Measurements from ENCODE around the gene ZSWIM5. TPM values are rescaled to one million over a fixed set of nuclear protein-coding genes. Genes with fewer than 3 reads are reported as not detected.

Gene ZSWIM5
- total RNA-seq, 1 experiment from 2014 or later = 7.9 TPM

DNA sequence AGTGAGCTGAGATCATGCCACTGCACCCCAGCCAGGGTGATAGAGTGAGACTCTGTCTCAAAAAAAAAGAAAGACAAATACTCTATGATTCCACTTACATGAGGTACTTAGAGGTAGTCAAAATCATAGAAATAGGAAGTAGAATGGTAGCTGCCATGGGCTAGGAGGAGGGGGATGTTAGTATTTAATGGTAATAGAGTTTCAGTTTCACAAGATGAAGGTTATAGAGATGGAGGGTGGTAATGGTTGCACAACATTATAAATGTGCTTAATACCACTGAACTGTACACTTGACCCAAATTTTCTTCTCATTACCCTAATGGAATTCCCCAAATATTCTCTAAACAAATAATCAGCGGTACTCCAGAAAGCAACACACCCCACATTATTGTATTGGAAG lies 232.8 kb downstream of the ZSWIM5 start:
- no peaks in the 10 kb centered on the region; the same call in none of the 2 replicates for H3K36me3 ChIP-seq (ENCODE audit: control insufficient read depth, insufficient read depth, low read length)
- TF ChIP-seq POLR2AphosphoS5 (IDR thresholded peaks at IDR 0.05; ENCODE audit: low read depth, low read length) = no peak
- TF ChIP-seq SIN3A (IDR thresholded peaks at IDR 0.05; ENCODE audit: borderline replicate concordance, insufficient read depth, low read depth, low read length) = no peak
- no peak for TF ChIP-seq TCF7L2 (IDR thresholded peaks at IDR 0.05; ENCODE audit: low read depth, low read length)
- TF ChIP-seq, protein P1, sequence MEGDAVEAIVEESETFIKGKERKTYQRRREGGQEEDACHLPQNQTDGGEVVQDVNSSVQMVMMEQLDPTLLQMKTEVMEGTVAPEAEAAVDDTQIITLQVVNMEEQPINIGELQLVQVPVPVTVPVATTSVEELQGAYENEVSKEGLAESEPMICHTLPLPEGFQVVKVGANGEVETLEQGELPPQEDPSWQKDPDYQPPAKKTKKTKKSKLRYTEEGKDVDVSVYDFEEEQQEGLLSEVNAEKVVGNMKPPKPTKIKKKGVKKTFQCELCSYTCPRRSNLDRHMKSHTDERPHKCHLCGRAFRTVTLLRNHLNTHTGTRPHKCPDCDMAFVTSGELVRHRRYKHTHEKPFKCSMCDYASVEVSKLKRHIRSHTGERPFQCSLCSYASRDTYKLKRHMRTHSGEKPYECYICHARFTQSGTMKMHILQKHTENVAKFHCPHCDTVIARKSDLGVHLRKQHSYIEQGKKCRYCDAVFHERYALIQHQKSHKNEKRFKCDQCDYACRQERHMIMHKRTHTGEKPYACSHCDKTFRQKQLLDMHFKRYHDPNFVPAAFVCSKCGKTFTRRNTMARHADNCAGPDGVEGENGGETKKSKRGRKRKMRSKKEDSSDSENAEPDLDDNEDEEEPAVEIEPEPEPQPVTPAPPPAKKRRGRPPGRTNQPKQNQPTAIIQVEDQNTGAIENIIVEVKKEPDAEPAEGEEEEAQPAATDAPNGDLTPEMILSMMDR (IDR thresholded peaks at IDR 0.05) = no peak
- TF ChIP-seq, protein P2, sequence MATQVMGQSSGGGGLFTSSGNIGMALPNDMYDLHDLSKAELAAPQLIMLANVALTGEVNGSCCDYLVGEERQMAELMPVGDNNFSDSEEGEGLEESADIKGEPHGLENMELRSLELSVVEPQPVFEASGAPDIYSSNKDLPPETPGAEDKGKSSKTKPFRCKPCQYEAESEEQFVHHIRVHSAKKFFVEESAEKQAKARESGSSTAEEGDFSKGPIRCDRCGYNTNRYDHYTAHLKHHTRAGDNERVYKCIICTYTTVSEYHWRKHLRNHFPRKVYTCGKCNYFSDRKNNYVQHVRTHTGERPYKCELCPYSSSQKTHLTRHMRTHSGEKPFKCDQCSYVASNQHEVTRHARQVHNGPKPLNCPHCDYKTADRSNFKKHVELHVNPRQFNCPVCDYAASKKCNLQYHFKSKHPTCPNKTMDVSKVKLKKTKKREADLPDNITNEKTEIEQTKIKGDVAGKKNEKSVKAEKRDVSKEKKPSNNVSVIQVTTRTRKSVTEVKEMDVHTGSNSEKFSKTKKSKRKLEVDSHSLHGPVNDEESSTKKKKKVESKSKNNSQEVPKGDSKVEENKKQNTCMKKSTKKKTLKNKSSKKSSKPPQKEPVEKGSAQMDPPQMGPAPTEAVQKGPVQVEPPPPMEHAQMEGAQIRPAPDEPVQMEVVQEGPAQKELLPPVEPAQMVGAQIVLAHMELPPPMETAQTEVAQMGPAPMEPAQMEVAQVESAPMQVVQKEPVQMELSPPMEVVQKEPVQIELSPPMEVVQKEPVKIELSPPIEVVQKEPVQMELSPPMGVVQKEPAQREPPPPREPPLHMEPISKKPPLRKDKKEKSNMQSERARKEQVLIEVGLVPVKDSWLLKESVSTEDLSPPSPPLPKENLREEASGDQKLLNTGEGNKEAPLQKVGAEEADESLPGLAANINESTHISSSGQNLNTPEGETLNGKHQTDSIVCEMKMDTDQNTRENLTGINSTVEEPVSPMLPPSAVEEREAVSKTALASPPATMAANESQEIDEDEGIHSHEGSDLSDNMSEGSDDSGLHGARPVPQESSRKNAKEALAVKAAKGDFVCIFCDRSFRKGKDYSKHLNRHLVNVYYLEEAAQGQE (IDR thresholded peaks at IDR 0.05; ENCODE audit: insufficient read depth in 1 of 2, low read depth in 2 of 2, low read length in 1 of 2) = no peak
- no peak overlapping the region for H3K27ac ChIP-seq (ENCODE audit: low read length)
- no peak for ATAC-seq
- ChIA-PET POLR2A (no interaction called here), CTCF (no interaction called here)
- no peak for DNase-seq (ENCODE audit: low read depth, low spot score)
- no peaks in the 10 kb centered on the region for H3K27me3 ChIP-seq (ENCODE audit: control insufficient read depth, insufficient read depth, low read length)
- peaks cover 7% of the 10 kb centered on the region for H3K4me1 ChIP-seq (ENCODE audit: control insufficient read depth, insufficient read depth, low read length)
- in situ Hi-C loops (cut with HindIII; ENCODE audit: low pct_unique_long_range_greater_than_20kb, low sequenced_read_pairs) = no loop called here
- H3K9me3 ChIP-seq (ENCODE audit: control insufficient read depth, insufficient read depth, low read depth, low read length) = no peaks in the 10 kb centered on the region
- BruUV-seq (replicated peaks) = no TSS peak
- intact Hi-C loops (cut with micrococcal nuclease; ENCODE audit: unreplicated experiment) = no loop called here
- no peak overlapping the region for H3K4me3 ChIP-seq (ENCODE audit: low read depth in 2 of 2, low read length in 2 of 2)

DNA sequence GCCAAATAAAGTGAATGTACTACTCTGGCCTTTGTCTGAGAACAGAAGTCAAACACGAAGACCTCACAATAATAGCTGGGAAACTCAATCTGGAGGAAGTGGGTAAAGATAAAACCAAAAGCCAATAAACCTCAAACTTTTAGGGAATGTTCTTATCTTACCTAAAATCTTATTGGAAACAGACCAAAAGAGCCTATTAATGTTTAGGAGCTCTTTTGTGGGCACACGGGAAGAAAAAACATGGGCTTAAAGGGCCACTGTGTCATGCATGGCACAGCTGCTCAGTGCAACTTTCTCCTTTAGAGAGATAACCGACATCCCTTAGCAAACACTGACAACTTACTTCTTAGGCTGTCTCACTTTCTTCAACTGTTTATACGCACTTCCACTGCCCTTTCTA lies 236.1 kb downstream of the ZSWIM5 start:
- ChIA-PET CTCF (no interaction called here), POLR2A (no interaction called here)
- Histone ChIP-seq H3K27ac (ENCODE audit: low read length) (no peak overlapping the region), H3K36me3 (ENCODE audit: control insufficient read depth, insufficient read depth, low read length) (no peaks in the 10 kb centered on the region), H3K4me3 (ENCODE audit: low read depth in 2 of 2, low read length in 2 of 2) (no peak overlapping the region), H3K9me3 (ENCODE audit: control insufficient read depth, insufficient read depth, low read depth, low read length) (no peaks in the 10 kb centered on the region), H3K4me1 (ENCODE audit: control insufficient read depth, insufficient read depth, low read length) (peaks cover 7% of the 10 kb centered on the region), H3K27me3 (ENCODE audit: control insufficient read depth, insufficient read depth, low read length) (no peaks in the 10 kb centered on the region)
- no peak for TF ChIP-seq POLR2AphosphoS5 (IDR thresholded peaks at IDR 0.05; ENCODE audit: low read depth, low read length)
- no peak for TF ChIP-seq TCF7L2 (IDR thresholded peaks at IDR 0.05; ENCODE audit: low read depth, low read length)
- TF ChIP-seq, protein P1 (IDR thresholded peaks at IDR 0.05) = no peak
- TF ChIP-seq, protein P2 (IDR thresholded peaks at IDR 0.05; ENCODE audit: insufficient read depth in 1 of 2, low read depth in 2 of 2, low read length in 1 of 2) = no peak
- TF ChIP-seq SIN3A (IDR thresholded peaks at IDR 0.05; ENCODE audit: borderline replicate concordance, insufficient read depth, low read depth, low read length) = no peak
- intact Hi-C loops (cut with micrococcal nuclease; ENCODE audit: unreplicated experiment) (no loop called here), in situ Hi-C loops (cut with HindIII; ENCODE audit: low pct_unique_long_range_greater_than_20kb, low sequenced_read_pairs) (no loop called here)
- no TSS peak for BruUV-seq (replicated peaks)
- ATAC-seq (peak; percentile 75; the same call in 1 of the 2 replicates), DNase-seq (ENCODE audit: low read depth, low spot score) (no peak)

Other genes starting within 250 kb of the ZSWIM5 start
- 32.2 TPM for gene EIF2B3, start 220.0 kb downstream of the ZSWIM5 start, total RNA-seq (2021; ENCODE audit: unreplicated experiment)
- 27.2 TPM for gene HECTD3, start 195.3 kb downstream of the ZSWIM5 start, total RNA-seq (2021; ENCODE audit: unreplicated experiment)
- 76.8 TPM for gene UROD, start 194.4 kb downstream of the ZSWIM5 start, total RNA-seq (2021; ENCODE audit: unreplicated experiment)
- gene HPDL, start 120.3 kb upstream of the ZSWIM5 start, total RNA-seq (2021; ENCODE audit: unreplicated experiment) = 1.9 TPM
- 14.3 TPM for gene TOE1, start 133.6 kb upstream of the ZSWIM5 start, total RNA-seq (2021; ENCODE audit: unreplicated experiment)
- gene MUTYH, start 133.8 kb upstream of the ZSWIM5 start, total RNA-seq (2021; ENCODE audit: unreplicated experiment) = 40.8 TPM